Stimulated activated naive CD8-positive, alpha-beta T cell treated with anti-CD3 and anti-CD28 coated beads, Interleukin-15, amount 100 ng/mL, for 72 hours (primary cell): ENCODE results near the gene ST6GALNAC1.

Experiments used
- ATAC-seq: fragments of 150-1000 bp; cut with Tn5 transposase; 2 replicates; pipeline ENCODE4 v1.10.0; 2021; ENCODE audit warnings: mild to moderate bottlenecking, moderate library complexity
- DNase-seq, 2 donors: peaks; one replicate each; pipeline ENCODE4 v3.0.0; 2021 to 2022
- H3K27ac Mint-ChIP-seq, 2 donors: one replicate each; pipeline ENCODE4 v1.8.0; 2022; ENCODE audit warnings: mild to moderate bottlenecking in 2 of 2, mixed read lengths in 2 of 2, moderate library complexity in 2 of 2
- H3K27me3 Mint-ChIP-seq: one replicate; pipeline ENCODE4 v1.8.0; 2022; ENCODE audit warnings: mixed read lengths
- H3K4me1 Mint-ChIP-seq: one replicate; pipeline ENCODE4 v1.8.0; 2022; ENCODE audit warnings: mild to moderate bottlenecking, mixed read lengths
- H3K4me3 Mint-ChIP-seq, 2 donors: one replicate each; pipeline ENCODE4 v1.8.0; 2022; ENCODE audit warnings: mild to moderate bottlenecking in 2 of 2, mixed read lengths in 2 of 2, moderate library complexity in 1 of 2
- H3K9me3 Mint-ChIP-seq, 2 donors: one replicate each; pipeline ENCODE4 v1.8.0; 2022; ENCODE audit warnings: mixed read lengths in 2 of 2

The ST6GALNAC1 gene

DNA sequence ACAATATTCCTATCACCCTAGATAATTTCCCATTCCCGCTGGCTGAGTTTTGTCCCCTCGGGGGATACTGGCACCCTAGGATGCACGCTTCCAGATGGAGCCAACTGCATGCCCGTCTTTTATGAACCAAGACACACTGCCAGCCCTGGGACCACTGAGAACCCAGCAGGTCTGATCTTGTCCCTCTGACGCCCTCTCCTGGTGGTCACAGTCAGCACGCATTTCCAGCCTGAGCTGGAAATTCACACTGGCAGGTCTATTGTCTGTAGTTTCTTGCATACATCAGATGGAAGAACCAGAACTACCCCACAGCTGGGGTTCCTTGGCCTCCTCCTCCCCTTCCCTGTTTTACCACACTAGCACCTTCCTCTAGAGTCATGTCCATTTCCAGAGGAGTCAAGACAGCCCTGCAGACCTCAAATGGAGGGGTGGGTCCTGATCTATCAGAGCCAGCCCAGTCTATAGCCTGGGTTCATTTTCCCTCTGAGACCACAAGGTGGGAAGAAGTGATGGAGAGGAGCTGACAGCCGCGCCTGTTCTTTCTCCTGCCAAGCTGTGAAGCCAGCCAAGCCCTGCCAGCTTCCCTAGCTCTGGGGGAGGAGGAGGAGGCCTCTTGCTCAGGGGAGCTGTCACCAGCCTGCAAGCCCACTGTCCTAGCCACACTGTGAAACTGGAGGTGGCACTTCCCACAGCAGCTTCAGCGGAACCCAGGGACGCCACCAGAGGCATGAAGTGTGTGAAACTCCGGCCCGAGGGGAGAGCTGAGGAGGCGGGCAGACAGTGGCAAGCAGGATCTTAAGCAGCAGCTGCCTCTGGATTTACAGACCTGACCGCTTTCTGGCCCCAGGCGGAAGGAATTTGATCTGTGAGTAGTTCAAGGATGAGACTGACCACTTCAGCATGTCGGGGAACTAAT is 37.9 kb upstream of the ST6GALNAC1 start:
- Mint-ChIP-seq H3K27me3 (no peaks in the 10 kb centered on the region), H3K27ac (no peak overlapping the region), H3K4me1 (peaks cover 8% of the 10 kb centered on the region), H3K4me3 (no peak overlapping the region), H3K9me3 (no peaks in the 10 kb centered on the region)
- DNase-seq, result peak; percentile 65
- peak; percentile 72 for ATAC-seq

DNA sequence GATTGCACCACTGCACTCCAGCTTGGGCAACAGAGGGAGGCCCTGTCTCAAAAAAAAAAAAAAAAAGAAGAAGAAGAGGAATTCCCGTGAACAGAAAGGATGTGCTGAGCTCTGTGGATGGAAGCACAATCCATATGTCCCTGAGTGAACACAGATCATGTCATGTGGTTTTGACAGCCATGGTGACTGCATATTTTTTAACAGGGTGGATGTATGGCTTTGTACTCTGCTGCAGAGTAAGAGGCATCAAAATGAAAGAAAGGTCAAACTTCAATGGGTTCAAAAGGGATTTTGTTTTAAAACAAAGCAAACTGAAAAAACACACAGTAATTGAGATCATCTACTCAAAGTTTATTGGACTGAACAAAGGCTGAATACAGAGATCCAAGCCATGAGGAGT is 35.7 kb upstream of the ST6GALNAC1 start:
- Mint-ChIP-seq H3K27me3 (no peaks in the 10 kb centered on the region), H3K4me1 (peaks cover 10% of the 10 kb centered on the region), H3K27ac (no peak overlapping the region), H3K4me3 (no peak overlapping the region), H3K9me3 (no peaks in the 10 kb centered on the region)
- DNase-seq (no peak), ATAC-seq (no peak)

DNA sequence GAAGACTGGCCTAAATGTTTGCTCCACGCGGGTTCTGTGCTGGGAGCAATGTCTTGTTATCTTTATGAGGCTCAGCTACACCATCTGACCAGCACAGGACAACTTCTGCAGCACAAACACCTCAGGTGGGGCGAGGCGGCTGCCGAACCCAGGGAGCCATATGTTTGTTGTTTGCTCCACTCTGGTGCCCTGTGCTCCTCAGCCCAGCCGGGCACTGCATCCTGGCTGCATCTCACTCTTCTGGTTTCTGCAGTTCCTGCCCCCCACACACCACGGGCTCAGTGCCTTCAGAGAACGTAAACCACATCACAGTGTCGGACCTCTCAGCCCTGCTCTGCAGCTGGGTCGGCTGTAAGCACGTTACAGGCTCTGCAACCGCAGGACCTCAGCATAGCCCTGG is 34.8 kb upstream of the ST6GALNAC1 start:
- no peak overlapping the region for H3K27ac Mint-ChIP-seq
- peaks cover 16% of the 10 kb centered on the region for H3K4me1 Mint-ChIP-seq
- no peaks in the 10 kb centered on the region for H3K9me3 Mint-ChIP-seq
- peak; percentile 28 to 32 for DNase-seq
- H3K27me3 Mint-ChIP-seq, result no peaks in the 10 kb centered on the region
- peak; percentile 80 for ATAC-seq
- no peak overlapping the region for H3K4me3 Mint-ChIP-seq

DNA sequence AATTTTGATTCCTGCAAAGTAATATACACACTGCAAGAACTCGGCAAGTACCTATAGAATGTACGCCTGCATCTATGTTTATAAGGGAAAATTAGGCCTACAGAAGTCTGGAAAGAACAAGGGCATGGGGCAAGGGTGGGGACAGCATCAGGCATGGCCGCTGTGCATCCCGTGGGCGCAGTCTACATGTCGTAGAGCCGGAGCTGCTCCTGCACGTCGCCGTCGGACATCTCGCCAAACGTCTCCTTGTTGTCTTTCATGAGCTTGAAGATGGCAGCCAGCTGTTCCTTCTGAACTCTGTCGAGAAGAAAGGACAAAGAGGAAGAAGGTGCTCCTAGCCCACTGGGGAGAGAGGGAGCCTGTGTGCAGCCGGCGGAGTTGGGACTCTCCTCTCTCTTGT is 33.8 kb upstream of the ST6GALNAC1 start:
- Mint-ChIP-seq H3K4me3 (no peak overlapping the region), H3K4me1 (peaks cover 25% of the 10 kb centered on the region), H3K27ac (no peak overlapping the region), H3K9me3 (no peaks in the 10 kb centered on the region), H3K27me3 (no peaks in the 10 kb centered on the region)
- DNase-seq (no peak), ATAC-seq (no peak)

DNA sequence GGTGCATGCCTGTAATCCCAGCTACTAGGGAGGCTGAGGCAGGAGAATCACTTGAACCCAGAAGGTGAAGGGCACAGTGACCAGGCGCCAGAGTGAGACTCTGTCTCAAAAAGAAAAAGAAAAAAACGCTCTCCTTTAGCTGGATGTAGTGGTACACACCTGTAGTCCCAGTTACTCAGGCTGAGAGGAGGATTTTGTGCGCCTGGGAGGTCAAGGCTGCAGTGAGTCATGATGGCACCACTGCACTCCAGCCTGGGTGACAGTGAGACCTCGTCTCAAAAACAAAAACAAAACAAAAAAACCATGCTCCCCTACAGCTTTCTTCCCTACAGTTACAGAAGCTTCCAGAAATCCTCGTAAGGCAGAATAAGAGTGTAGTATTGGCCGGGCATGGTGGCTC is 33.1 kb upstream of the ST6GALNAC1 start:
- H3K9me3 Mint-ChIP-seq, result no peaks in the 10 kb centered on the region
- H3K4me1 Mint-ChIP-seq, result peaks cover 29% of the 10 kb centered on the region
- DNase-seq (no peak), ATAC-seq (no peak)
- H3K27ac Mint-ChIP-seq, result no peak overlapping the region
- H3K27me3 Mint-ChIP-seq, result no peaks in the 10 kb centered on the region
- H3K4me3 Mint-ChIP-seq, result no peak overlapping the region

DNA sequence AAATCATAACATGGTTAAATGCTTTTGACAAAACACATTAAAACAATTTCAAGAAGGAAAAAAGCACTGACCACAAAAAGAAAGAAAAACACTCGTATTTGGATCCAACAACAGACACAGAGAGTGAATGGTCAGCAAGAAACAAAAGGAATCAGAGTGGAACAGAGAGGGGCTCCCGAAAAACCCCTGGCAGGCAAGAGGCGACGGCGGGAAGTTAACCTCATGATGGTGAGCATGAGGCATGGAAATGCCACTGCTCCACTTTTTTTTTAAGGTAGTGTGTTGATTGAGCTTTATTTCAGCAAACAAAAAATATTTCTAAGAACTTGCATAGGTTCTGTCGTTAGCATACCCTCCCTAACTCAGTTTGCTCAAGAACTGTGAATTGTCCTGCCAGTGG is 32.1 kb upstream of the ST6GALNAC1 start:
- no peak overlapping the region for H3K4me3 Mint-ChIP-seq
- ATAC-seq (no peak), DNase-seq (no peak)
- no peaks in the 10 kb centered on the region for H3K9me3 Mint-ChIP-seq
- no peaks in the 10 kb centered on the region for H3K27me3 Mint-ChIP-seq
- peaks cover 30% of the 10 kb centered on the region for H3K4me1 Mint-ChIP-seq
- no peak overlapping the region for H3K27ac Mint-ChIP-seq

DNA sequence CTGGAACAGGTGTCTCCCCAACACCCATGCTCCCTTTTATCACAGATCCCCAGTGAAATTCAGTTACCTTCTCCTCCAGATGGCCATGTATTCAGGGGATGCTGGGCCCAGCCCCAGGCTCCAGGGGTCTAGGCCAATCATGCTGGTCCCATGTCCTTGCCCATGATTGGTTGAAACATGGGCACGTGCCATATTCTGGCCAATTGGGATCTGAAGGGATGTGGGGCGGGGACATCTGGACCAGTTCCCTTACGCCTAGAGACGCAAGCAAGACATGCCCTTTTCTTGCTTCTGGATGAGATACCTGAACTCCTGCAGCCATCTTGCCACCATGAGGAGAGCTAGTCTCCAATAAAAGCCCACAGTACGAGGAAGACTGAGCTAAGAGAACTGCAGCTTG is 31.0 kb upstream of the ST6GALNAC1 start:
- Mint-ChIP-seq H3K4me1 (peaks cover 39% of the 10 kb centered on the region), H3K9me3 (no peaks in the 10 kb centered on the region), H3K27ac (no peak overlapping the region), H3K27me3 (no peaks in the 10 kb centered on the region), H3K4me3 (no peak overlapping the region)
- ATAC-seq, result no peak
- DNase-seq, result no peak

DNA sequence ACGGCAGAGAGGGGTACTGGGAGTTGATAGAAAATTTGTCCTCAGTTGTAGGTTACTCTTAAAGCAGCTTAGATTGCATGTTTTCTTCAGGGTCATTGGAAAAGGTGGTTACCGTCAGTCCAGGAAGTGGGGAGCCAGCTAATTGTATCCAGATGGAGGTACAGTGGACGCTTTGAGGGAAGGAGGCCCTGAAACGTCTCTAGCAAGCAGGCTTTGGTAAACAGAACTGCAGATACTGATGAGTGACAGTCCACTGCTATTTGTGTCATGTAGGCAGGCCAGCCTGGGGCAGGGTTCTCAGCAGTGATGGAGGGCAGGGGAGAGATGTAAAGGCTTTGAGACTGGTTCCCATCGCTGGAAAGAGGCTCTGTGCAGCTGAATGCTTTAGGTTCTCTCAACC is 30.2 kb upstream of the ST6GALNAC1 start:
- H3K4me3 Mint-ChIP-seq, result no peak overlapping the region

DNA sequence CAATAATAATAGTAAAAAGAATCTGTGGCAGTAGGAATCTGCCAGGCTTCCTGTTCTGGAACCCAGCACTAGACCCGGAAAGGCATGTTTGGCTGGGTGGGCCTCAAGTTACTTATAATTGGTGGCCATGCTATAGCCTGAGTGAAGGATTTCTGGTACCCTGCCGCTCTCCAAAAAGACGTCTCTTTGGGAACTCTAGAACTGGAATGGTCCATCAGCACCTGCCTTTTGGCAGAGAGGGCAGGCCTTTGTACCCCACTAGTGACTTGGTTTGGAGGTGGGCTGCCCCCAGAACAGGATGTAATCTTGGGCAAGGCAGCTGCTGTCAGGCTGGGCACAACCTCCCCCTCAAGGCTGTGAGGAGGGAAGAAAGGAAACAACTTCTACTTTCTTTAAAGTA is 29.3 kb upstream of the ST6GALNAC1 start:
- Mint-ChIP-seq H3K9me3 (no peaks in the 10 kb centered on the region), H3K4me1 (peaks cover 39% of the 10 kb centered on the region), H3K27me3 (no peaks in the 10 kb centered on the region), H3K4me3 (peak overlapping the region; percentile 87 to 93), H3K27ac (no peak overlapping the region)
- no peak for ATAC-seq
- no peak for DNase-seq

More for the DNA sequence above, 30.2 kb upstream of the ST6GALNAC1 start:
- ATAC-seq, result no peak
- DNase-seq, result no peak
- no peaks in the 10 kb centered on the region for H3K27me3 Mint-ChIP-seq
- peaks cover 39% of the 10 kb centered on the region for H3K4me1 Mint-ChIP-seq
- no peaks in the 10 kb centered on the region for H3K9me3 Mint-ChIP-seq
- peak overlapping the region in 1 of 2 donors; percentile 43 for H3K27ac Mint-ChIP-seq

DNA sequence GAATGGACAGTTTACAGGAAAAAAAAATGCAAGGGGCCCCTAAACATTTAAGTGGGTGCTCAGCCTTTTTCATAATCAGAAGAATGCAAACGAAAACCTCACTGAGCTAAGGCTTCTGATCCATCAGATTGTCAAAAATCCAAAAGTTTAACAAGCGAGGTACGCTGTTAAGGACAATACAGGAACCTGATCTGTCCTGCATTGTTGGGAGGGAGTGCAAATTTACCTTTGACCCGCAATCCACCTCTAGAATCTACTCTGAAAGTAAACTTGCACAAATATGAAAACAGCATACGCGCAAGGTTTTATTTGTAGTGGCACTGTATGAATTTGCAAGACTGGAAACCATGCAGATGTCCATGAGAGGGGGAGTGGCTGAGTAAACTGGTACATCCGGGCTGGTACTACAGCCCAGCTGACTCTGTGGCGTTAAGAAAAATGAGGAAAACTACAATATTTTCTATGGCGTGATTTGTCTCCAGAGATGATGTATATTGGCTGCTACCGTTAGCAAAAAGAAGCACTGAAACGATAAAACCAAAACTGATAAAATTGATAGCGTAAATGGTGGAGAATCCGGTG is 28.8 kb upstream of the ST6GALNAC1 start:
- H3K4me3 Mint-ChIP-seq, result peak overlapping the region; percentile 87 to 93
- ATAC-seq, result no peak
- no peak for DNase-seq
- peaks cover 39% of the 10 kb centered on the region for H3K4me1 Mint-ChIP-seq
- no peaks in the 10 kb centered on the region for H3K9me3 Mint-ChIP-seq
- H3K27ac Mint-ChIP-seq, result peak overlapping the region; percentile 79 to 97
- H3K27me3 Mint-ChIP-seq, result no peaks in the 10 kb centered on the region

DNA sequence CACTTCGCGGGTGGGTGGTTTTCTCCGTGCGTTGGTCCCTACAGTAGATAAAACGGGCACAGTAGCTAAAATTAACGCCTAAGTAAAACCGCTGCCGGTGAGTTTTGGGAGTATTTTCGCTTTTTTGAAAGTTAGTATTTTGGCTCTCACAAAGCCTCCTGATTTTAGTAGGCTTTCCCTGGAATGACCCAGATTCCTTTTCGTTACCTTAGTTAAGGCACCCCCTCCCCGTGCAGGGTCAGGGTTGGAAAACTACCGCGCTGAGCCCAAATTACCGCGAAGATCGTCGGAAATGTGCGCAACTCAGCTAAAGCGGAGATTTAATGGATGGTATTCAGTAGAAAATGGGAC is 28.3 kb upstream of the ST6GALNAC1 start:
- Mint-ChIP-seq H3K4me1 (peaks cover 39% of the 10 kb centered on the region), H3K27me3 (no peaks in the 10 kb centered on the region), H3K4me3 (peak overlapping the region; percentile 87 to 93), H3K9me3 (no peaks in the 10 kb centered on the region), H3K27ac (peak overlapping the region; percentile 79 to 97)
- DNase-seq, result no peak
- ATAC-seq, result no peak

DNA sequence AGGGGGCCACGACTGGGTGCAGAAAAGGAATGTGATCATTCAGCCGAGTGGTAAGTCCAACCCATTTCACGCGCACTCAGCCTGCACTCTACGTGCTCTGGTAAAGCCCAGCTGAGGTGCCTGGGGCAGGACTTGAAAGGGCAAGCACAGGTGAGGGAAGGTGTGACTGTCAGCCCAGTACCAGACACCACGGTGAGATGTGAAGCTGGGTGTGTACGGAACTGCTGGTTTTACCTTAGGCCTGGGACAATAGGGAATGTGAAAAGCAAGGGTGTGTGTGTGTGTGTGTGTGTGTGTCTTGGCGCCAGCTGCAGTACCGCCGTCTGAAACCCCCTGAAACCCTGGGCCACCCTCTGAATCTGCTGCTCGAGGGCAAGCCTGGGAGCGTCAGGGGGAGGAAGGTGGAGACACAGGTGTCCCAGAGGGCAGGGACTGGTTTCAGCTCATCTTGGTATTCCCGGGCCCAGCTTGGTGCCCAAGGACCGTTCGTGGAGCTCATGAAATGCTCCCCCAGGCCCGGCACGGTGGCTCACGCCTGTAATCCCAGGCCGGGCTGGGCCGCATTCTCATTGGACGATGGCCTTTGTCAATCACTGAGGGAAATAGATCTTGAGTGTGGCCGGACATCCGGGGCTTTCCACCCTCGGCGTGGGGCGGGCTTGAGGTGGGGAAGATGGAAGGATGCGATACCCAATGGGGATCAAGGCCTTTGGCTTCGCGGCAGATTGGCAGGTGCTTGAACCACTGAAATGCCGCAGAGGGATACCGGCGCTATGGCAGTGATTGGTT is 27.8 kb upstream of the ST6GALNAC1 start:
- Mint-ChIP-seq H3K4me1 (peaks cover 39% of the 10 kb centered on the region), H3K27me3 (no peaks in the 10 kb centered on the region), H3K9me3 (no peaks in the 10 kb centered on the region), H3K27ac (peak overlapping the region; percentile 93 to 97), H3K4me3 (peak overlapping the region; percentile 87 to 93)
- peak; percentile 98 to 100 for DNase-seq
- peak; percentile 98 for ATAC-seq

DNA sequence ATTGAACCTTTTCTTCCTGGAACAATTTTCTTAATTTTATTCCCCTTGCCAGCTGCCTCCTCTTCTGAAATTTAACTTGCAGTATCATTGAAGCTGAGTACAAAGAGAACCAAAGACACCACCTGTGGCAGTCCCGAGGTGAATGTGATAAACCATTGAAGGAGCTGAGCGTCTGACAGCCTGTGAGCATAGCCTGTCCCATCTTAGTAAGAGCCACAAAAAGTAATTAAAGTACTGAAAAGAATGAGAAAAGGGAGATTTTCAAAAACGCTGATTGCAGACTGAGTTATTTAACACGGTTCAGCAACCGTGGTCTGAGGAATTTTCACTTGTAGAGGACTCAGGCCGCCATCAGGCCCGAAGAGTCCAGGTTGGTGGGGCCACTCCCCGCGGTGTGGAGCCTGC is 27.2 kb upstream of the ST6GALNAC1 start:
- ATAC-seq (no peak), DNase-seq (no peak)
- H3K9me3 Mint-ChIP-seq, result no peaks in the 10 kb centered on the region

DNA sequence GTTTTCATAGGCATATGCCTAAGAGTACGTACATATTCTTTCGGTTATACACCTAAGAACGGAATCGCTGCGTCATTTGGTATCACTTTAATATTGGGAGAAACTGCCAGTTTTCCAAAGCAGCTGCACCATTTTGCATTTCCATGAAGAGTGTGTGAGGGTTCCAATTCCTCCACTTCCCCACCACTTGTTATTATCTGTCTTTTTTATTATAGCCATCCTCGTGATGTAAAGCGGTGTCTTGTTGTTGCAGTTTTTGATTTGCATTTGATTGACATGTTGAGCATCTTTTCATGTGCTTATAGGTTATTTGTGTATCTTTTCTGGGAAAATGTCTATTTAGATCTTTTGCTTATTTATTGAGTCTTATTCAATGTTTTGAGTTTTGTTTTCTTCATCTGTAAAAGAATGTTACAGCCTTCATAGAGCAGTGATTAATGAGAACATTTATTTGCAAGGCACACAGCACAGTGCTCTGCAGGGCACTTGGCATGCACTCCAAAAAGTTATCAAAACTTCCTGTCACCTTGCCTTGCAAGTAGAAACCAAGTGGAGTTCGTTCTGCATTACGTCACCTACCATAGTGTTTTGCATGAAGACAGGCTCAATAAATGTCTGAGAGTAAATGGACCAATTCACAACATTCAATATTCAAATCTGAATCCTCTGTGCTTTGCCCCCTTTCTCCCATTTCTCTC is 26.6 kb upstream of the ST6GALNAC1 start:
- ATAC-seq, result no peak
- DNase-seq, result no peak
- H3K9me3 Mint-ChIP-seq, result no peaks in the 10 kb centered on the region
- peak overlapping the region in 1 of 2 donors; percentile 93 for H3K27ac Mint-ChIP-seq
- H3K27me3 Mint-ChIP-seq, result no peaks in the 10 kb centered on the region
- peak overlapping the region; percentile 87 to 93 for H3K4me3 Mint-ChIP-seq
- peaks cover 39% of the 10 kb centered on the region for H3K4me1 Mint-ChIP-seq

More for the DNA sequence above, 27.2 kb upstream of the ST6GALNAC1 start:
- Mint-ChIP-seq H3K27me3 (no peaks in the 10 kb centered on the region), H3K4me1 (peaks cover 39% of the 10 kb centered on the region), H3K27ac (peak overlapping the region; percentile 93 to 97), H3K4me3 (peak overlapping the region; percentile 87 to 93)

DNA sequence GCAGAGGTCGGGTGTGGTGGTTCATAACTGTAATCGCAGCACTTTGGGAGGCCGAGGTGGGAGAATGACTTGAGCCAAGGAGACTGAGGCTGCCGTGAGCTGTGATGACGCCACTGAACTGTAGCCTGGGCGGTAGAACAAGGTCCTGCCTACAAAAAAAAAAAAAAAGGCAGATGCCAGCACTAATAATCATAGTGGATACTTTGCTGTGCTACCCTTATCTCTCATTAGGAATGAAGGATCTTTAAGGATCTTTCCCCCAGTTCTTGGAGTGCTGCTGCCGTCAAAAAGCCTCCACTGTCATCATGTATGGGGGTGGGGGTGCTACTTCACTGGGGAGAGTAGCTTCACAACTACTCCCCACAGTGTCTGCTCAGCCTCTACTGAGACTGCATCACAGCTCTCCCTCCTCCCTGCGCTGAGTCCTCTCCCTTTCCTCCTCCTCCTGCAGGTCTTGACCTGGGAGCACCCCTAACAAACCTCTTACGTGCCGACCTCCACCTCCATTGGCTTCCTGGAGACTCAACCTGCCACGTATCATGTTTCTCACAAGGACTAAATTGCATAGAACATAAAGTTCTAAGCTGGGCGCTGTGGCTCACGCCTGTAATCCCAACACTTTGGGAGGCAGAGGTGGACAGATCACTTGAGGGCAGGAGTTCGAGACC is 24.4 kb upstream of the ST6GALNAC1 start:
- Mint-ChIP-seq H3K4me3 (no peak overlapping the region), H3K27me3 (no peaks in the 10 kb centered on the region), H3K4me1 (peaks cover 27% of the 10 kb centered on the region), H3K9me3 (no peaks in the 10 kb centered on the region), H3K27ac (no peak overlapping the region)
- ATAC-seq (no peak), DNase-seq (no peak)
